ENCODE measurements around the gene OR8B12.

- TF ChIP-seq TCF3 (IDR thresholded peaks at IDR 0.05; ENCODE audit: borderline replicate concordance, insufficient read depth, low read depth, low read length) = no peak
- TF ChIP-seq POLR2A (IDR thresholded peaks at IDR 0.05; ENCODE audit: low read depth, low read length) = no peak
- TF ChIP-seq CTCF (IDR thresholded peaks at IDR 0.05 in 2 of 3, conservative IDR thresholded peaks at IDR 0.05 in 1 of 3; ENCODE audit: control insufficient read depth in 2 of 3, extremely low read depth in 1 of 3, insufficient read depth in 1 of 3, low read depth in 3 of 3, low read length in 3 of 3) = peak; percentile 57 to 67 (median 66)
- TF ChIP-seq ATF2 (IDR thresholded peaks at IDR 0.05; ENCODE audit: low read length) = no peak
Observed at GRCh38 chr11:124586238-124586860, 42.9 kb upstream of the OR8B12 start.

Measured in GM12878 (cell line).